GM21529 (cell line): ENCODE data around the gene ANO4.

Source experiments
- ATAC-seq: cut with Tn5 transposase; IDR thresholded peaks from one replicate; pipeline ENCODE4 v1.9.1; 2021; ENCODE audit not compliant: unreplicated experiment

The ANO4 gene

GRCh38 chr12:101173197-101173749 lies 378.7 kb downstream of the ANO4 start:
- no peak for ATAC-seq

- no peak for ATAC-seq
Observed at GRCh38 chr12:101174541-101174940, 380.0 kb downstream of the ANO4 start.
